Hepatocyte (in vitro differentiated cells): ENCODE results near the gene TSTD2. TPM values are rescaled to one million over a fixed set of nuclear protein-coding genes. Genes with fewer than 3 reads are reported as not detected.

Experiments used
- DNase-seq: peaks from one replicate; pipeline ENCODE4 v3.0.0-alpha.2; 2016; ENCODE audit warnings: low spot score
- H2AFZ ChIP-seq: fragments of 200-600 bp; sonication (generic); 2 replicates; pipeline ENCODE4 v1.6.0; 2016; ENCODE audit warnings: antibody characterized with exemption, mild to moderate bottlenecking
- H3K27ac ChIP-seq: fragments of 200-600 bp; sonication (generic); 2 replicates; pipeline ENCODE4 v1.5.1; 2016; ENCODE audit warnings: mild to moderate bottlenecking
- H3K27me3 ChIP-seq: fragments of 200-600 bp; sonication (generic); 2 replicates; pipeline ENCODE4 v1.6.1; 2016
- H3K36me3 ChIP-seq: fragments of 200-600 bp; sonication (generic); replicated peaks from 2 replicates; pipeline ENCODE4 v1.5.1; 2016; ENCODE audit warnings: low read depth; ENCODE audit not compliant: insufficient read depth
- H3K4me1 ChIP-seq: fragments of 200-600 bp; sonication (generic); 2 replicates; pipeline ENCODE4 v1.5.1; 2016; ENCODE audit warnings: mild to moderate bottlenecking, moderate library complexity; ENCODE audit not compliant: insufficient read depth
- H3K4me2 ChIP-seq: fragments of 200-600 bp; sonication (generic); 2 replicates; pipeline ENCODE4 v1.6.0; 2016
- H3K4me3 ChIP-seq: fragments of 200-600 bp; sonication (generic); 2 replicates; pipeline ENCODE4 v1.5.1; 2016; ENCODE audit warnings: mild to moderate bottlenecking
- H3K79me2 ChIP-seq: fragments of 200-600 bp; sonication (generic); 2 replicates; pipeline ENCODE4 v1.6.0; 2017; ENCODE audit warnings: mild to moderate bottlenecking
- H3K9me2 ChIP-seq: fragments of 200-600 bp; sonication (generic); replicated peaks from 2 replicates; pipeline ENCODE4 v1.6.0; 2017; ENCODE audit warnings: mild to moderate bottlenecking; ENCODE audit not compliant: insufficient read depth
- H3K9me3 ChIP-seq: fragments of 200-600 bp; sonication (generic); 2 replicates; pipeline ENCODE4 v1.5.1; 2016; ENCODE audit warnings: low read depth, mild to moderate bottlenecking
- H4K20me1 ChIP-seq: fragments of 200-600 bp; sonication (generic); 2 replicates; pipeline ENCODE4 v1.6.0; 2016; ENCODE audit warnings: mild to moderate bottlenecking; ENCODE audit not compliant: insufficient read depth, poor library complexity, severe bottlenecking
- EZH2 ChIP-seq: fragments of 200-600 bp; sonication (generic); IDR thresholded peaks from 2 replicates; pipeline ENCODE4 v1.6.1; 2016; ENCODE audit warnings: antibody characterized with exemption, mild to moderate bottlenecking, borderline replicate concordance
- EZH2phosphoT487 ChIP-seq: fragments of 200-600 bp; sonication (generic); IDR thresholded peaks from one replicate; pipeline ENCODE4 v1.6.1; 2018; ENCODE audit warnings: antibody characterized with exemption, mild to moderate bottlenecking, low read depth, moderate library complexity; ENCODE audit not compliant: unreplicated experiment, severe bottlenecking
- WGBS: methylation state at CpG from one replicate; pipeline ENCODE4 v1.1.6; 2016; ENCODE audit warnings: low lambda C conversion rate; ENCODE audit errors: missing lambda C conversion rate; 5-methylcytosine and 5-hydroxymethylcytosine counted together
- polyA plus RNA-seq: library from polyadenylated mRNA; unstranded; fragments of >200 nt; fragmentation: Nextera tagmentation; extraction: Ambion mirVana; gene quantifications from 2 replicates; pipeline ENCODE4 v1.2.1, GENCODE V29; 2016
- total RNA-seq: library from RNA; depleted of rRNA; stranded (reverse); fragments of >200 nt; gene quantifications from 2 replicates; pipeline ENCODE4 v1.2.3, GENCODE V29; 2014
- TF ChIP-seq, protein P1 (sequence below): fragments of 200-600 bp; sonication (generic); IDR thresholded peaks from 2 replicates; pipeline ENCODE4 v1.5.1; 2016; ENCODE audit warnings: antibody characterized with exemption, mild to moderate bottlenecking; ENCODE audit not compliant: poor library complexity

The TSTD2 gene
- total and polyA plus RNA-seq, 2 experiments from 2014 or later, result 4.3 to 19.0 TPM

DNA sequence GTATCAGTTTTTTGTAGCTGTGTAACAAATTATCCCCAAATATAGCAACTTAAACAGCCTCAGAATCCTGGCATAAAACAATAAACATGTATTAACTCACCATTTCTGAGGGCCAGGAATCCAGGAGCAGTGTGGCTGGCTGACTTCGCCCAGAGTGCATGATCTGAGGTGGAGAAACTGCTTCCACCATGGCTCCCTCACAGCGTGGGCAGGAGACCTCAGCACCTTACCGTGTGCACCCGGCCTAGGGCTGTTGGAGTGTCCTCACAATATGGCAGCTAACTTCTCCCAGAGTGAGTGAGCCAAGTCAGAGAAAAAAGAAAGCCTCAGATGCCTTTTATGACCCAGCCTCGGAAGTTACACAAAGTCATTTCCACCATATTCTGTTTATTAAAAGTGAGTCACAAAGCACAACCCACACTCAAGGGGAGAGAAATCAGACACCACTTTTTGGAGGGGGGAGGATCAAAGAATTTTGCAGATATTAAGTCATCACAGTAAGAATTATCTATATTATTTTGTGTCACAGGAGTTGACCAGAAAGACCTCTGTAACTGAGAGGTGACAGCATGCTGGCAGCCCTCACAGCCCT lies 59.6 kb downstream of the TSTD2 start:
- TF ChIP-seq EZH2, result no peak
- TF ChIP-seq, protein P1, sequence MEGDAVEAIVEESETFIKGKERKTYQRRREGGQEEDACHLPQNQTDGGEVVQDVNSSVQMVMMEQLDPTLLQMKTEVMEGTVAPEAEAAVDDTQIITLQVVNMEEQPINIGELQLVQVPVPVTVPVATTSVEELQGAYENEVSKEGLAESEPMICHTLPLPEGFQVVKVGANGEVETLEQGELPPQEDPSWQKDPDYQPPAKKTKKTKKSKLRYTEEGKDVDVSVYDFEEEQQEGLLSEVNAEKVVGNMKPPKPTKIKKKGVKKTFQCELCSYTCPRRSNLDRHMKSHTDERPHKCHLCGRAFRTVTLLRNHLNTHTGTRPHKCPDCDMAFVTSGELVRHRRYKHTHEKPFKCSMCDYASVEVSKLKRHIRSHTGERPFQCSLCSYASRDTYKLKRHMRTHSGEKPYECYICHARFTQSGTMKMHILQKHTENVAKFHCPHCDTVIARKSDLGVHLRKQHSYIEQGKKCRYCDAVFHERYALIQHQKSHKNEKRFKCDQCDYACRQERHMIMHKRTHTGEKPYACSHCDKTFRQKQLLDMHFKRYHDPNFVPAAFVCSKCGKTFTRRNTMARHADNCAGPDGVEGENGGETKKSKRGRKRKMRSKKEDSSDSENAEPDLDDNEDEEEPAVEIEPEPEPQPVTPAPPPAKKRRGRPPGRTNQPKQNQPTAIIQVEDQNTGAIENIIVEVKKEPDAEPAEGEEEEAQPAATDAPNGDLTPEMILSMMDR, result no peak
- Histone ChIP-seq H3K27ac (no peak overlapping the region), H3K4me3 (no peak overlapping the region), H3K27me3 (no peaks in the 10 kb centered on the region), H2AFZ (no peak overlapping the region), H3K79me2 (no peaks in the 10 kb centered on the region), H4K20me1 (no peaks in the 10 kb centered on the region), H3K36me3 (no peaks in the 10 kb centered on the region), H3K9me2 (no peaks in the 10 kb centered on the region), H3K4me2 (no peak overlapping the region), H3K9me3 (no peaks in the 10 kb centered on the region), H3K4me1 (no peaks in the 10 kb centered on the region)
- 89% methylated on average over 5 of the region's 5 CpGs for WGBS
- no peak for DNase-seq

DNA sequence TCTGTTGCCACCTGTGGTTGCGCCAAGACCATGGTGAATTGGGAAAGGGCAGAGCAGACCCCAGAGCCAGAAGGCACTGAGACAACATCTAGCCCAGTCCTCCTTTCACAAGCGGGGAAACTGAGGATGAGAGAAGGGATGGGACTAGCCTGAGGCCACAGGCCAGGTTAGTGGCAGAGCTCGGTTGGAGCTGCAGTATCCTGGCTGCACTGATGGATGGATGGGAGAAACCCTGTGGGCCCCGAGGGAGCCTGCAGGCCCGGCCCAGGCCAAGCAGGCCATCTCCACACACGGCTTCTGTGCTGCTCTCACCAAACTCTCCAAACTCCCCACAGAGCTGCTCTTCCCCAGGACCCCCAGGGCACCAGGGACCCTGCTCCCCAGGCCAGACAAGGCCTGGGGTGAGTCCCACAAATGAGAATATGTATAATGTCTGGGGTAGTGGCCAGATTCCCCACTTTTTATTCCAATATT lies 60.2 kb downstream of the TSTD2 start:
- 86% methylated on average over 6 of the region's 6 CpGs for WGBS

DNA sequence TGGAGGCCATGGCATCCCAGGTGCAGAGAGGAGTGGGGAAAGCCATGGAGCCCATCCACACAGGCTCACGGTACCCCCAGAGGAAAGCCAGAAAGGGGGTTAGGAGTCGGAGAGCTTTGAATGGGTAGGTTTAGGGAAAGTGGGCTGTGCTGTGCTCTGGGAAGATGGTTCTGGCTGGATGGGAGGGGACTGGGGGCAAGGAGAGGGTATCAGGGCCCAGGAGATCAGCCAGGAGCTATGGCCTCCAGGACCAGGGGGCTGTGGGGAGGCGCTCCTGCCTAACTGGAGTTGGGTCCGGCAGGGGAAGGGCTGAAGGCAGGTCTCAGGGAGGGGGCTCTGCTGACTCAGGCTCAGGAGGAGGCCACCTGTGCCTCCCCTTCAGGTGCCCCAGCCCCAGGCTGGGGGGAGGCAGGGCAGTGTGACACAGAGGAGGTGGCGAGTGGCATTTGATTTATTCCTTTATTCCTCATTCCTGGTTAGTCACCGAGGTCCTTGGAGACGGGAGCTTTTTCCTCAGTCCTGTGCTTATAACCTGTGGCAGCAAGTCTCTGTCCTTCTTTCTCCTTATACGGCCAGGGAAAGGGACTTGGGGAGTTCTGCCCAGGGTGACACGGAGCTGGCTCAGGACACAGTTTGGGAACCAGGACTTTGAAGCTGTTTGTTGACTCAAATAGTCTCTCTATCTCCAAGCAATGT lies 60.8 kb downstream of the TSTD2 start:
- Histone ChIP-seq H3K27me3 (no peaks in the 10 kb centered on the region), H3K4me3 (no peak overlapping the region), H3K4me1 (no peaks in the 10 kb centered on the region), H3K4me2 (no peak overlapping the region), H3K9me3 (no peaks in the 10 kb centered on the region), H3K9me2 (no peaks in the 10 kb centered on the region), H3K79me2 (no peaks in the 10 kb centered on the region), H3K36me3 (no peaks in the 10 kb centered on the region), H2AFZ (no peak overlapping the region), H4K20me1 (no peaks in the 10 kb centered on the region), H3K27ac (no peak overlapping the region)
- 89% methylated on average over 9 of the region's 9 CpGs for WGBS
- no peak for DNase-seq
- TF ChIP-seq EZH2phosphoT487 (no peak), EZH2 (no peak)
- TF ChIP-seq, protein P1, result no peak

More for the DNA sequence above, 60.2 kb downstream of the TSTD2 start:
- no peaks in the 10 kb centered on the region for H3K9me3 ChIP-seq
- no peak overlapping the region for H3K4me3 ChIP-seq
- H4K20me1 ChIP-seq, result no peaks in the 10 kb centered on the region
- no peaks in the 10 kb centered on the region for H3K4me1 ChIP-seq
- H3K79me2 ChIP-seq, result no peaks in the 10 kb centered on the region
- DNase-seq, result no peak
- H3K9me2 ChIP-seq, result no peaks in the 10 kb centered on the region
- H2AFZ ChIP-seq, result no peak overlapping the region
- H3K27me3 ChIP-seq, result no peaks in the 10 kb centered on the region
- no peak overlapping the region for H3K27ac ChIP-seq
- TF ChIP-seq, protein P1, result no peak
- TF ChIP-seq EZH2 (no peak), EZH2phosphoT487 (no peak)
- H3K36me3 ChIP-seq, result no peaks in the 10 kb centered on the region
- H3K4me2 ChIP-seq, result no peak overlapping the region
